ENCODE measurements around the gene SOX6.
"Not testable (repeated sequence)": the region's sequence is repeated elsewhere in the genome, so short reads cannot be mapped to it uniquely, and the experiment has no call there.

Gene SOX6

DNA sequence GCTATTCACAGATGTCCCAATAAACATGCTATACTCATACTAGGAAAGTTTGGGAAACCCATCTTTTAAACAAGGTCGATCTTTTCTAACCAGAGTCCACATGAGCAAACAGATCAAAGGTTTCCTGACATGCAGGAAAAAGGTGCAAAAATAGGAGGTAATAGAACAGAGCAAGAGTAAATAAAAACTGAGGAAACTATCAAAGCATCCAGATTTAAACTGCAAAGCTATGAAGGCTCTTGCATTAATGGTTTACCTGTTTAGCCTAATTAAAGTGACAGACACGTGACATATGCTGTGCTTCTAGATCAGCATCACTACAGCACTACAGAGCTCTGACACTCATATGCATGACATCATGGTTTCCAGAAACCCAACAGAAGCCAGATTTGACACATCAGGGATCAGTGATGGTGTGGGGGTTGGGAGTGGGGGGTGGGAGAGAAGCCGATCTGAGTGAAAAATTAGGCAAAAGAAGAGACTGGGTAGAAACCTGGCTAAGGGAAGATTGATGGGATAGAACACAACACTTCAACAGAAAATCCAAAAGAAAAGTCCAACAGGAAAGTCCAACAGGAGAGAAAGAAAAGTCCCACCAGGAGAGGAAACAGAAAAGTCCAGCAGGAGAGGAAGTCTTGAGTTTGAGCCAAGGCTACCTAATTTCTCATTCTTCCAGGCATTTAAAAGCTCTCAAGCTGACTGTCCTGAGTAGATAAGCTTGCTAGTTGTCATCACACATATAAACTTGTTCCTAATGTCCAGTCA lies 262.3 kb downstream of the SOX6 start:
- no peak for DNase-seq (ENCODE audit: low spot score)

DNA sequence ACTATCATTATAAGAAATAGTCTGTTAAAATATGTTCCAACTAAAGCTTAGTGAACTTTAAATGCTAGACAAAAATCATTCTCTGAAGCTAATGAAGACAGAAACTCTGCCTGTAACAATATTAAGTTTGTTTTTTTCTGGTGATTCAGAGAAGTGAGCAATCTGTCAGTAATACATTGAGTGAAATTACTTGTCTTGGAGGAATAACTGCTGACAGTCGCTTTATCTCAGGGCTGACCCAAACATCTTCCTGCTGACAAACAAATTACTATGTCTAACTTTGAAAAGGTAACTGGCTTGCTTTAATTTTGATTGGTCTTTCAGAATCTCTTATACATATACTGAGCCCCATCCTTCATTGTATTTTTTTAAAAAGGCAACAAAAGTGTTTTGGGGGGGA lies 264.5 kb downstream of the SOX6 start:
- DNase-seq (ENCODE audit: low spot score): no peak

DNA sequence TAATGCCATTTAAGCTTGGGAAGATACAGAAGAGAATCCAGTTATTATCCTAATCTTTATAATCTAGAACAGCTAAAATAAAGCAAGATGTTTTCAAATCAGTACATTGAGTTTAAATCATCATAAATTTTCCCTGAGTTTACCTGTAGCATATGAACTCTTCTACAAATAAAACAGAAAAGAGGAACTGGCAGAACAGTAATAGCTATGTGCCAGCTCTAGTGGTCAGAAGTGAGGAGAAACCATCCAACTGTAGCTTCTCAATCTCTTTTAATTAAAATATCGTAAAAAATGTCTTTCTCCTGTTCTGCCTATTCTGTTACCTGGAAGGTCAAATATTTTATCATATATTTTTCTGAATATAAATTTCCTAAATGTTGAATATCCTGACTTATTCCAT lies 266.9 kb downstream of the SOX6 start:
- no peak for DNase-seq (ENCODE audit: low spot score)

DNA sequence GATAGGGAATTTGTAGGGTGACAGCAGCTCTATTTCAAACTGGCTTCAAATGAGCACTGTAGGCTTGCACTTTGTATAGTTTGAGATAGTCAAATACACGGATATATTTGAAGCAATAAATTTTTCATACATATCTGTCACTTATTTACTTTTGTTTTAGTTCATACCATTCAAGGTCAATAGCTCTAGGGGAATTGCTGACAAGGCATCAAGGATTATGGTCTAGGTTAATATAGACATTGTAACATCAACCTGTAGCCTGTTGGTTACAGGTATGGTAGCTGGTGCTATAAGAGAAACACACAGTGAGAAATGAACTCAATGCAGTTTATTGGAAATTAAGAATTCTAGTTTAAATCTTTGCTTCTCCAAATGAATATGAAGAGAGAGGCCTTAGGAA lies 267.6 kb downstream of the SOX6 start:
- DNase-seq (ENCODE audit: low spot score): no peak

DNA sequence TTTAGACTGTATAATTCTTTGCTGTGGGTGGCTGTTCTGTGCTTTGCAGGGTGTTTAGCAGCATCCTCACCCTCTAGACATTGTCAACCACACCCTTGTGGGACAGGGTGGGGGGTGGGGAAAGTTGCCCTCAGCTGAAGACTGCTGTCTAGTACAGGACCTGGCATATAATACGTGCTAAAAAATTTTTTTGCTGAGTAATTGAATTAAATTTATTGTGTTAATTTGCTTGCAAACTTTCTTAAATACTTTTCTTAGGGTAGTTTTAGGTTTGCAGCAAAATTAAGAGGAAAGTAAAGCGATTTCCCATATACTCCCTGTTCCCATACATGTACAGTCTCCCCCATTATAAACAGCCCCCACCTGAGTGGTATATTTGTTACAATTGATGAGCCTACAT lies 268.5 kb downstream of the SOX6 start:
- DNase-seq (ENCODE audit: low spot score): no peak

DNA sequence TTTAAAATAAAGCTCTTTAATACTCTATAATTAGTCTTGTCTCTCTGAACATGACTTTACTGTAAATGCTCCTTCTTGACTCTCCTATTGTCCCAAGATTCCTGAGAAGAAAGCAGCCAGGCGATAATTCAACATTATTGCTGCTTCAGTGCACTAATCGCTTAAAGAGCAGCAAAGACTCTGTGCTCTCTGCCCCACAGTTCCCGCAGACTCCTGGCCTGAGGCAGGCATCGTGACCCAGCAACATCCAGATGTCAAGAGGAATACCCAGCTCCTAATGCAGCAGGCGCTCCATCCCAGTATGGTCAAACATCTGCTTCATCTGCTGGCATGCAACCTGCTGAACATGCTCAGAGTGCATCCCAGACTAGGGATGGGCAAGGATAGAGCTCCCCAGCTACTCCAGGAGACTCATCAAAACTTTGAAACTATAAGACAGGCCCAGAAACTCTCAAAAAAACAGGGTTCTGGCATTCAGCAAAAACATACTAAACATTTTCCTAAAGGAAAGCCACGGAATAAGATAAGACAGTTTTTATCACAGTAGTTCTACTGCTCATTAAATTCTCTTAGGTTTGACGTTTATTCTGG lies 270.0 kb downstream of the SOX6 start:
- no peak for DNase-seq (ENCODE audit: low spot score)

DNA sequence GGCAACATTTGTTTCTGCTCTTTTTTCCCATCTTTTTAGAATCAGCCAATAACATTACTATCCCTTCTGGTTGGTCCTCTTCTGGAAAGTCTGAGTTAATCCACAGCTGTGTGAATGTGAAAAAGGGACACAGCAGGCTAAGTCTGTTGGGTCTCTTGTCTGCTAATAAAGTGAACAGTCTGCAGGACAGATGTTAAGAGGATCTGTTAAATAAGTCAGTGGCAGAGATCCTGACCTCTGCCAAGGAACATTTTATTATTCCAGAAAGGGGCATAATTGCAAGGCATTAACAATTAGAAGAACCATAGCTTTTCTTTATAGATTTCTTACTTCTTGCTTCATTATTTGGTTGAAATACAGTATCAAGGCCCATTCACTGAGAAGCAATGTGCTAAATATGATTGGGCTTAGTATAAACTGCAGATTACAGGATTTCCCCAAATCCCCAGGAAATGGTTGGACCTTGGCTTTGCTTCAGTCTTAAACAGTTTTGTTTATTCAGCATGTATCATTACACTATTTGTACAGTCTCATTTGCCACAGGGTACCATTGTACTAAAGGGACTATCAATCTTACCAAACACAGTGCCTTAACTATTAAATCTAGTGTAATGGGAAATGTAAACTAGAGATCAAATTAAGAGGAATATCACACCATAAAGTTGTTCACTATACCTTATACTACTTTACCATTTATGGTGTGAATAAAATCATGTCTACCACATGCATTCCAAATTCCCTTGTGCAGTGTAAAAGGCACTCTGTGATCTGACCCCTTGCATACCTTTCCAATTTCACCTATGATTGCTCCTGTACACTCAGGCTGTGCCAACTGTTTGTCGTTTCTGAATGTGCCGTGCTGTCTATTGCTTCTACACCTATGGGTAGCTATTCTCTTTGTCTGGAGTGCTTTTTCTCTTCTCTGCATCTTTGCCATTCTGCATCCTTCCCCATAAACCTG lies 274.0 kb downstream of the SOX6 start:
- no peak for DNase-seq (ENCODE audit: low spot score)

DNA sequence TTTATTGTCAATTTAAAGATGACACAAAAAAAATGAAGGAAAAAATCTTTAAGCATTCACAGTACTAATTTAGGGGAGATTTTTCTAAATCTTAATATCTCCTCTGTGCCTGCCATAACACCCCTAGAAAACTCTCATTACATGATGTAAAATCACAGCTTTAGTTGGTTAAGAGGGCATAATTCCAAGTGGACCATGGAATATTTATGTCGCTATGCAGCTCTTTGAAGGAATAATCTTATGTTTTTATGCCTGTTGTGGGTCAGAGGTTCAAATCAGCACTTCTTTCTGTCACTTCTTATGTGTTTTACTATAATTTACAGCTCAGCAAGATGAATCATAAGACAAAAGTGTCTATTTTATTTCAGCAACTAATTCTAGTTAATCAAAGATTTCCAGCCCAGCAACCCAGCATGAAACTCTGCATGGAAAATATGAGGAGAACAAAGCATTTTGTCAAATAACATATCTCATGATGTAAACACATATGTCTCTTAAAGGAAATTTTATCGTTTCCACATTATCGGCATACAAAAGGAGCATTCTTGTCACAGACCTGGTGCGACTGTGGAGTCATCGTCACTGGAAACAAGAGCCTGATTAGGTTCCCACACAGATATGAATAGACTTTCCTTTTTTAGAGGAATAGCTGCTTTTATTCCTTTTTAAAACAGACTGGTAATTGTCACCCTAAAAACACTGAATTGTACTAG lies 274.8 kb downstream of the SOX6 start:
- no peak for DNase-seq (ENCODE audit: low spot score)

DNA sequence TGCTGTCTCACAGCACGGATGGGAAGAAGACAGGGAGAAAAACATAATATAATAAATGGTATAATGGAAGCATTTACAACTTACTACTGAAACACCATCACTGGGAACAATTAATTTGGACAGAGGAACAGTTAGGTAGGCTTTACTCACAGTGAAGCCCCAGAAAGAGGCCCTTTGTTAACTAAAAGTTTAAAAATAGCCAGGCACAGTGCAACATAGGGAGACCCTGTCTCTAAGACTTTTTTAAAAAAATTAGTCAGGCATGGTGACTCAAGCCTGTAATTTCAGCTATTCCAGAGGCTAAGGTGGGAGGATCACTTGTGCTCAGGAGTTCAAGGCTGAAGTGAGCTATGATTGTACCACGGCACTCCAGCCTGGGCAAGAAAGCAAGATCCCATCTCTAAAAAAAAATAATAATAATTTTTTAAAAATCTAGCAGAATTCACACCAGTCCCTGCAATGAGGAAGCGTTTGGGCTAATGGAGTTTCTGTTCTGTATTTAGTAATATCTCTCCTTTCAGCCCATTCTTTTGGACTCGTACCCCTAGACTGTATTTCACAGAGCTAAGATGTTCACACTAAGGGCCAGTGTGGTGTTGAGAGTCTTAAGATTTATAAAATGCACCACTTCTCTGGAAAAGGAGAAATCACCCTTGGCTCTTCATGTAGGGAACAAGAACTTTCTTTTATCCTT lies 275.5 kb downstream of the SOX6 start:
- DNase-seq (ENCODE audit: low spot score): no peak

DNA sequence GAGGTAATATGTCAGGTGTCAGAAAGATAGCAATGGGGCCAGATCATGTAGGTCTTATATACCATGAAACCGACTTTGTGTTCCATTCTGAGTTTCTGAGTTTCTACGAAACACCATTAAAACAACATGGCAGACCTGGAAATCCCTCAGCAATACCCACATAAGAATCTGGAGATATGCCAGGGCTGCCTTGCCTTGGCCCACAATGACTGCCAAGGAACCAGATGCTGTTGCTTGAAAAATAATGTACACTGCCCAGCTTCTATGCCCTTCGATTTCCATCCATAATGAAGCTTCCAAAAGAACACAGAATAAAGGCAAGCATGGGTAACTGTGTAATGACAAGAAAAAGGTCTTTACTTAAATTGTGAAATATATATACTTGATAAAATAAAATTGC lies 277.4 kb downstream of the SOX6 start:
- no peak for DNase-seq (ENCODE audit: low spot score)

DNA sequence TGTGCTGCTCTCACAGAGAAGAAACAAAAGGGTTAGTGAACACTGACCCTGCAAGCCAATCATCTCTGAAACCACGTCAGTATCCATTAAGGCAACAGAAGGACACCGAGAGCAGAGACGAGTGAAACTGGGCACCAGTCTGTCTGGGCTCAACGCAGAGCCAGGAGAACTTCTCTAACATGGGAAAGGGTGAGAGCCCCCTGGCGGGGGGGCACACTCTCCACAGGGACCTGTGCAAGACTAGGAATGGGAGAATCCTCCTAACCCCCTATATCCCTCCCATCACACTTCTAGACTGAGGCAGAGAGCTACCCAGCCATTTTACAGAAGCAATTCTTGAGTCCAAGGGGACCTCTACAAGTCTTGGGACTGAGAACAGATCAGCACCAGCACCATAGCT lies 285.8 kb downstream of the SOX6 start:
- DNase-seq (ENCODE audit: low spot score): no peak

DNA sequence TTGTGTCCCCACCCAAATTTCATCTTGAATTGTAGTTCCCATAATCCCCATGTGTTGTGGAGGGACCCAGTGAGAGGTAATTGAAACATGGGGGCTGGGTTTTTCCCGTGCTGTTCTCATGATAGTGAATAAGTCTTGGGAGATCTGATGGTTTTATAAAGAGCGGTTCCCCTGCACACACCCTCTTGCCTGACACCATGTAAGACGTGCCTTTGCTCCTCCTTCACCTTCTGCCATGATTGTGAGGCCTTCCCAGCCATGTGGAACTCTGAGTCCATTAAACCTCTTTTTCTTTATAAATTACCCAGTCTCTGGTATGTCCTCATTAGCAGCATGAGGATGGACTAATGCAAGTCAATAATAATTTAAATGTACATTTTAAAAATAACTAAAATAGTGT lies 289.1 kb downstream of the SOX6 start:
- not testable (repeated sequence) for DNase-seq (ENCODE audit: low spot score)

DNA sequence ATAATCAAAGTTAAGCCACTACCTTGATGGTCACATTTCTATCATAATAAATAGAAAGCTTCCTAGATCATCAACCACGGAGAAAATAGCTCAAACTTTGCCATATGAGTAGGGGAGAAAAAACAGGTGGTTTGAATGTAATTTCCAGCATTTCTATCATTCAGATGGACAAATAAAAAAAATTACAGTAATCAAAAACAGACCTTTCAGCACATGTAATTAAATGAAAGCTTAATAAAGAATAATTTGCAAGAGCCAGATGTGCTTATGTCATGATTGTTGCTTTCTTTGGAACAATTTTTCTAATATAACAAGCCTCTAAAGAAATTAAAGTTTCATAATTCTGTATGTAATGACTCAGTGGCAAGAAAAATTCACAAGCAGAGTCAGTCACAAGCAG lies 297.0 kb downstream of the SOX6 start:
- DNase-seq (ENCODE audit: low spot score): no peak

DNA sequence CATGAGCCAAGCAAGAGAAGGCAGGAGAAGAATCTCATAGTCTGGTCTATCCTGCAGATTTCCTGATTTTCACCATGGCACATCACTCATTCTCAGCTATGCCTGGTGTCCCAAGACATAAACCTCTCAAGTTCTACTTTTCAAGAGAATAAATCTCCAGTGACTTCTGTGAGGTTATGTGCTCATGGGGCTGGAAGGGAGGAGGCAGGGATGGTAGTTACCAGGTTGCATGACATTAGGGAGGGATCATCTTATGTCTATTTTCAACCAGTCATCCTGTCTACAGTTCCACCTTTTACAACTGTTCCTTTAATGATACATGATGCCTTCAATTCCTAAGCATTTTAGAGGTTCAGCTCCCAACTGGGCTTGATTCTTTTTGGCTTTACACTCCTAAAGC lies 297.7 kb downstream of the SOX6 start:
- no peak for DNase-seq (ENCODE audit: low spot score)

DNA sequence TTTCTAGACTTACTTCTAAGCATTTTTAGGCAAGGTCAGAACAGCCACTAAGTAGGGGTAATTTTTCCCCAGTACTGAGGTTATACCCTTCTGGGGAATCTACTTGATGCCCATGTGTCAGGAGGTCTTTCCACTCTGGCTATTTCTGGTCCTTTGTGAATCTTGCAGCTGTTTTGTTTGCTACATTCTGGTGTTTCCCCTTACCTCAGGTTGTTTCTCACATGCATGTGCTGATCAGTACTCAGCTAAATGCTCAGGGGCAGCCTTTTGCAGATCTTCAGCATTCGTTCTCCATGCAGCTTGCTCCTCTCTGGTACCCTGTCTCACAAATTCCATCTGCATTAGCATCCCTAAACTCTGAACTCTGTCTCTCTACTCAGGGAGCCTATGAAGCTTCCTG lies 303.6 kb downstream of the SOX6 start:
- no peak for DNase-seq (ENCODE audit: low spot score)

DNA sequence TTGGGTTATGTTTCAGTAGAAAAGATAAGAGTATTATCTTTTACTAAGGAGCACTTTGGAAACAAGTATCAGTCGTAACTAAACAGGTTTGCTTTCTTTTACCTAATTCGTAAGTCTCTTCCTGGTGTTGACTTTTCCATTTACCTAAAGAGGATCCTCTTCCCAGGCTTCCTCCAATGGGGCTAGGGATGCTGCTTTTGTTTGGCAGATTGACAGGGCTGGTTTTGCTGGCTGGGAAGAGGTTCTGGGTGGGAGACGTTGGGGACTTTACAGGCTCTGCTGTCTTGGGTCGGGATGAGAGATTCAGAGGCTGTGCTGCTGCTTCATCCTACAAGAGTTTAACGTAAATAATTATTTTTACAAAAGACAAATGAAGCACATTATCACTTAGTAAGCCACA lies 306.7 kb downstream of the SOX6 start:
- DNase-seq (ENCODE audit: low spot score): no peak

DNA sequence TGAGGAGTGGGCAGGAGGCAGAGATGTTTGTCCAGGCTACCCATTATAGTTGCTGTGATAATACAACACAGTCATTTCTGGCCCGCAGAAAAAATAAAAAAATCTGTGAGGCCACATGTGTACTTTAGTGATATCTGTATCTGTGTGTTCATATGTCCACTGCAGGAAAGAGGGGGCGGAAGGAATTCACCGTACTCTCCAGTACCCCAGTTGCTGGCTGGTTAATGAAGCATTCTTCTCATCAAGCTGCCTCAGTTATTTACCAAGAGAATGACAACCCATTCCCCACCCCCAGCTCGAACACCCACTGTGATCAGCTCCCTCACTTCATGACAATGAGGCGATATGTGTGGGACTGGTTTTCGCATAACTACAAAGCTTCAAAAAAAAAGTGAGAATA lies 309.3 kb downstream of the SOX6 start:
- no peak for DNase-seq (ENCODE audit: low spot score)

DNA sequence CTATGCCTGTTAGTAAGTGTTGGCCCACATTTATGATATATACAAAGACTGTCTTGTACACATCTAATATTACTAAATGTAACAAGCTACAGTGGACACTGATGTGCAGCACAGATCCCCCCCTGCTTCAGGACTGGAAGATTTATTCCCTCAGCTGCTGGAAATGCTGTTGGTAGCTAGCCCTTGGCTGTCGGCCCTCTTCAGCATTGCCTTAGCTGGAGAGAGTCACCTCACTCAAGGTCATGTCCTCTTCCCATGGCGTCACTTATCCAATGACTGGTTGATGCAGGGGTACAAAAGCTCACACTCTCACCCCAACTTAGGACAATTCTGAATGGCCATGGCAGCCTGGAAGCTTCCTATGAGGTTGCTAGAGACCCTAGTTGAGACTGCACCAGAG lies 312.7 kb downstream of the SOX6 start:
- no peak for DNase-seq (ENCODE audit: low spot score)

DNA sequence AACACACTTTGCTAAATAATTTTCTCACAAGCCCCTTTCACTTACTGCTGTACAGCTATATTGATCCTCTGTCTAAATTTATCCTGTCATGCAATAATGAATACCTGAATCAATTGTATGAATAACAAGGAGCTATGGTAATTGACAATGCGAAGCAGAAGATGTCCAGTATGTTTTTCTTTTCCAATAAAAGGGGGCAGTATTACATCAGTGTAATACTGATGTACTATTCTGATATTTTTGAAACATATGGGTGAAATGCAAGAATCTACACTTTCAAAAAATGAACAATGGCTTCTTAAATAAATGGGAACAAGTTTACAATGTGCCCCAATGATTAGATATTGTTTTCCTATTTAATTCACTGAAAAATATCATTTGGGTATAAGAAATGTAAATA lies 315.1 kb downstream of the SOX6 start:
- DNase-seq (ENCODE audit: low spot score): no peak

DNA sequence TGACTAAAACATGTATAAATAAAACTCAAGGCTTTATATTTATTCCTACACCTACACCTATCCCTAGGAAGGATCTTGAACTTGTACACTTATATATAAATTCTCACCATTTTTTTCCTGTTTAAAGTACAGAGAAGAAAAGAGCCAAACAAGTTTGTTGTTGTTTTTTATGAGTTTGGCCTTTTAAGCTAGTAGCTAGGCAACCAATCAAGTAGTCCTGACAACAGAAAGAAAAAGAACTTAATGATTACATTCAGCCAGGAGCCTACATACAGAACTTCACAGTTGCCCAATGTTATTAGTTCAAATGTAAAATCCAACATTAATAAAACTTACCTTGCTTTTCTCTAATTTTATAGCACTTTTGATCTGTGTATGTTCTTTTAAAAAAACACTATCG lies 316.2 kb downstream of the SOX6 start:
- DNase-seq (ENCODE audit: low spot score): no peak

DNA sequence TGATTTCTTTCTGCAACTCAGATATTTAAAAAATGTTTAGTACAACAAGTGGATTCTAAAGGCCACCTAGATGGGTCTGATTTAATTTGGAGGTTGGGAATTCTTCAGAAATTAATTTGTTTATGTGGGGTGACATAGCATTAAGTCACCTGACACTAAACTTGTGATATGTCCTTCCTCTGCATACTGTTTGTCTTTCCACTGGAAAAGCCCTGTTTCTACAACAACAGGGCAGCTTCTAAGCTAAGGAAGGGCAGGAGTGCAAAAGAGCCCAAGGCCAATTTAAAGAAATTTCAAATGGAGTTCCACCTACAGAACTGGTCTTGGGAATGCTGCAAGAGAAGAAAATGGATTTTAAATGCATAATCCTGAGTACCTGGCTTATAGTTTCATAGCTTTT lies 319.2 kb downstream of the SOX6 start:
- DNase-seq (ENCODE audit: low spot score): no peak

DNA sequence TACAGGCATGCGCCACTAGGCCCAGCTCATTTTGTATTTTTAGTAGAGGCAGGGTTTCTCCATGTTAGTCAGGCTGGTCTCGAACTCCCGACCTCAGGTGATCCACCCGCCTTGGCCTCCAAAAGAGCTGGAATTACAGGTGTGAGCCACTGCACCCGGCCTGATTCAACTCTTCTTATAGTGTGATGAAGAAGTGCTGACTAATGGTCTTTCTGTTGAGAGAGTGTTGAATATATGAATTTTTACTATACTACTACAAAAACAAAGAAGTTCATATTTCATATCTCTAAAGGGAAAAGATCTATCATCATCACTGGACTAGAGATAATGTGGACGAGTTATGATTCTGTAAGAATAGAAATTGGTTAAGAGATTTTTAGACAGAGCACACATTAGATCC lies 320.1 kb downstream of the SOX6 start:
- DNase-seq (ENCODE audit: low spot score): no peak

Data from AG08396 (cell line).